ENCODE results near the gene TMEM117. TPM values are rescaled to one million over a fixed set of nuclear protein-coding genes. Genes with fewer than 3 reads are reported as not detected.

Gene TMEM117
- total RNA-seq, 4 donors from 2014 or later = 16.9 to 24.9 (median 21.1) TPM

DNA sequence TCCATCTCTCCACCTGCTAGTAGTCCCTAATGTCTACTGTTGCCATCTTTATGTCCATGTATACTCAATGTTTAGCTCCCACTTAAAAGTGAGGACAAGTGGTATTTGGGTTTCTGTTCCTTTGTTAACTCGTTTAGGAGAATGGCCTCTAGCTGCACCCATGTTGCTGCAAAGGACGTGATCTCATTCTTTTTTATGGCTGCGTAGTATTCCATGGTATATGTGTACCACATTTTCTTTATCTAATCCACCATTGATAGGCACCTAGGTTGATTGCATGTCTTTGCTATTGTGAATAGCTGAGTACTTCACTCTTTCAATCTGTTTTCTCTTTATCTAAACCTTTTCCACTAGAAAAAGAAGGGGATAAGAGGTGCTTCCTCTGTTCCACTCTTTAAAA, 130.0 kb downstream of the TMEM117 start:
- 87 to 91% methylated on average over 3 of the region's 3 CpGs for WGBS, 2 donors
- Histone ChIP-seq H3K4me3 (no peak overlapping the region), H3K9me3 (no peaks in the 10 kb centered on the region), H3K27me3 (no peaks in the 10 kb centered on the region), H3K27ac (no peak overlapping the region), H3K4me1 (peaks cover 0 to 5% (median 0%) of the 10 kb centered on the region in 4 donors), H3K36me3 (no peaks in the 10 kb centered on the region)
- TF ChIP-seq POLR2A (IDR thresholded peaks at IDR 0.05) (no peak), EP300 (IDR thresholded peaks at IDR 0.05) (no peak), CTCF (IDR thresholded peaks at IDR 0.05) (no peak)
- no peak for DNase-seq (ENCODE audit: low spot score in 2 of 2)

- Histone ChIP-seq H3K9me3 (no peaks in the 10 kb centered on the region), H3K4me3 (no peak overlapping the region), H3K36me3 (no peaks in the 10 kb centered on the region), H3K27ac (no peak overlapping the region), H3K4me1 (peaks cover 0 to 5% (median 0%) of the 10 kb centered on the region in 4 donors), H3K27me3 (no peaks in the 10 kb centered on the region)
- no peak for DNase-seq (ENCODE audit: low spot score in 2 of 2)
- no peak for TF ChIP-seq POLR2A (IDR thresholded peaks at IDR 0.05)
- no peak for TF ChIP-seq EP300 (IDR thresholded peaks at IDR 0.05)
- TF ChIP-seq CTCF (IDR thresholded peaks at IDR 0.05) = no peak
- 80 to 81% methylated on average over 4 of the region's 4 CpGs for WGBS, 2 donors
Measured at GRCh38 chr12:43968736-43969135, 132.9 kb downstream of the TMEM117 start.

GRCh38 chr12:43969882-43970281, 134.0 kb downstream of the TMEM117 start:
- DNase-seq (ENCODE audit: low spot score in 2 of 2) = no peak
- no peak overlapping the region for H3K4me3 ChIP-seq
- WGBS, 2 donors = 67 to 71% methylated on average over 2 of the region's 2 CpGs
- no peaks in the 10 kb centered on the region for H3K27me3 ChIP-seq
- H3K27ac ChIP-seq = no peak overlapping the region
- H3K4me1 ChIP-seq = peaks cover 0 to 2% (median 0%) of the 10 kb centered on the region in 4 donors
- H3K9me3 ChIP-seq = no peaks in the 10 kb centered on the region
- TF ChIP-seq CTCF (IDR thresholded peaks at IDR 0.05) (no peak), POLR2A (IDR thresholded peaks at IDR 0.05) (no peak), EP300 (IDR thresholded peaks at IDR 0.05) (no peak)
- H3K36me3 ChIP-seq = no peaks in the 10 kb centered on the region

GRCh38 chr12:43973385-43973784, 137.5 kb downstream of the TMEM117 start:
- Histone ChIP-seq H3K36me3 (no peaks in the 10 kb centered on the region), H3K4me1 (no peaks in the 10 kb centered on the region), H3K4me3 (no peak overlapping the region), H3K9me3 (no peaks in the 10 kb centered on the region), H3K27me3 (no peaks in the 10 kb centered on the region), H3K27ac (no peak overlapping the region)
- DNase-seq (ENCODE audit: low spot score in 2 of 2) = no peak
- no peak for TF ChIP-seq CTCF (IDR thresholded peaks at IDR 0.05)
- no peak for TF ChIP-seq POLR2A (IDR thresholded peaks at IDR 0.05)
- no peak for TF ChIP-seq EP300 (IDR thresholded peaks at IDR 0.05)
- WGBS, 2 donors = 76 to 90% methylated on average over 2 of the region's 2 CpGs

- Histone ChIP-seq H3K4me1 (no peaks in the 10 kb centered on the region), H3K9me3 (peaks cover 0 to 2% (median 0%) of the 10 kb centered on the region in 4 donors), H3K36me3 (no peaks in the 10 kb centered on the region), H3K4me3 (no peak overlapping the region), H3K27me3 (no peaks in the 10 kb centered on the region), H3K27ac (no peak overlapping the region)
- DNase-seq (ENCODE audit: low spot score in 2 of 2) = no peak
- TF ChIP-seq EP300 (IDR thresholded peaks at IDR 0.05) = no peak
- 50 to 54% methylated on average over 1 of the region's 1 CpG for WGBS, 2 donors
Measured at GRCh38 chr12:43973993-43974392, 138.1 kb downstream of the TMEM117 start.

DNA sequence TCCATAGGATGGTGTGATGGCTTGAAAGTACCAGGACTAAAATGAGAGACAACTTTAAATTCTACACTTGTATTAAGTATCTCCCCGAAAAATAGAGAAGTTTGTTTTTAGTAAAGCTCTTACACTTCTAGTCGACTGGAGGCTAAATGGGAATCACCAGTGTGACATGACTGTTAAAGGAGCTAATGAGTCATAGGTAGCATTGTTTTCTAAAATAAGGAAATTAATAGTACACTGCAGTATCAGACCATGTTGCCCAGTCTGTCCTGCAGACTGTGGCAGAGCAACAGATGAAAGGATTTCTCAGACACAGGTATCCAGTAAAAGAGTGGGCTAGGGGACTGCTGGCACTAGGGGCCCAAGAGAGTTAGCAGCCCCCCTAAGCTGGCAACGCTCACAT, 140.1 kb downstream of the TMEM117 start:
- Histone ChIP-seq H3K27ac (no peak overlapping the region), H3K27me3 (no peaks in the 10 kb centered on the region), H3K4me1 (no peaks in the 10 kb centered on the region), H3K9me3 (peaks cover 0 to 10% (median 0%) of the 10 kb centered on the region in 4 donors), H3K4me3 (no peak overlapping the region), H3K36me3 (no peaks in the 10 kb centered on the region)
- no peak for DNase-seq (ENCODE audit: low spot score in 2 of 2)
- TF ChIP-seq POLR2A (IDR thresholded peaks at IDR 0.05) (no peak), CTCF (IDR thresholded peaks at IDR 0.05) (no peak), EP300 (IDR thresholded peaks at IDR 0.05) (no peak)
- 88 to 94% methylated on average over 3 of the region's 3 CpGs for WGBS, 2 donors

All from tibial nerve (tissue), 4 donors.